ENCODE data around the gene ALOX5. TPM values are rescaled to one million over a fixed set of nuclear protein-coding genes. Genes with fewer than 3 reads are reported as not detected.

Gene ALOX5
- total and polyA plus RNA-seq, 10 of the 15 experiments (the other 5 are each of a cell fraction or from before 2014, with no cell fraction given) = 0.43 to 102 (median 34.2) TPM

GRCh38 chr10:45460235-45460878 lies 86.3 kb downstream of the ALOX5 start:
- RAD21 ChIA-PET (ENCODE audit: unreplicated experiment) = interaction anchor here (0.7 to 3.3 kb wide), 8 partner anchors 26 to 211 kb away, joined by 3 to 51 read pairs (median 16); partner anchors contain the start of gene ZFAND4
- Histone ChIP-seq H3K27ac (ENCODE audit: control insufficient read depth, insufficient read depth) (peak overlapping the region; percentile 99), H3K27me3 (replicated peaks in 1 of 2; ENCODE audit: control insufficient read depth in 2 of 2, insufficient read depth in 2 of 2, low read length in 1 of 2) (no peaks in the 10 kb centered on the region), H3K36me3 (ENCODE audit: control insufficient read depth in 2 of 2, insufficient read depth in 2 of 2, low read length in 1 of 2) (peaks cover 2 to 3% of the 10 kb centered on the region in 2 experiments; a peak in 1 of 4 replicates), H3K79me2 (ENCODE audit: control insufficient read depth, insufficient read depth, low read length) (peaks cover 15% of the 10 kb centered on the region), H3K4me2 (ENCODE audit: control insufficient read depth, insufficient read depth) (peak overlapping the region; percentile 95), H3K4me1 (ENCODE audit: control insufficient read depth, insufficient read depth, low read length) (peaks cover 52% of the 10 kb centered on the region), H3K9me3 (replicated peaks; ENCODE audit: control insufficient read depth, insufficient read depth, low read length) (no peaks in the 10 kb centered on the region), H3K9ac (ENCODE audit: control insufficient read depth, insufficient read depth, low read length) (peak overlapping the region; percentile 74), H4K20me1 (ENCODE audit: control insufficient read depth, insufficient read depth) (no peaks in the 10 kb centered on the region), H2AFZ (ENCODE audit: control insufficient read depth, low read depth, low read length) (peak overlapping the region; percentile 33), H3K4me3 (peak overlapping the region; percentile 35; the same call in 1 of the 2 replicates)
- POLR2A ChIA-PET = interaction anchor here (0.6 to 1.7 kb wide), 4 partner anchors 30 to 563 kb away, joined by 3 to 4 read pairs (median 4); no protein-coding TSS in a partner anchor
- peak; percentile 55 for ATAC-seq
- FAIRE-seq = peak; percentile 68
- in situ Hi-C loops (cut with MboI) (loop anchor here (5.0 to 10.0 kb wide), 4 partner anchors 208 to 567 kb away; partner anchors contain the start of genes WASHC2C and ZFAND4), intact Hi-C loops (cut with micrococcal nuclease; ENCODE audit: unreplicated experiment) (loop anchor here (5.0 to 10.0 kb wide), 2 partner anchors 108 to 564 kb away; no protein-coding TSS in a partner anchor)
- no peak for DNase-seq (ENCODE audit: low read depth, low spot score)
- CTCF ChIA-PET = interaction anchor here (0.9 to 3.4 kb wide), 7 partner anchors 23 to 212 kb away, joined by 4 to 25 read pairs (median 7); partner anchors contain the start of gene ZFAND4
- SMC1A ChIA-PET (ENCODE audit: uncharacterized antibody, unreplicated experiment) = interaction anchor here (1.2 to 5.3 kb wide), 14 partner anchors 9 to 214 kb away, joined by 3 to 56 read pairs (median 6); partner anchors contain the start of gene ZFAND4
- BruUV-seq (replicated peaks) = TSS peak; percentile 77
- 17% methylated on average over 6 of the region's 6 CpGs for WGBS (ENCODE audit: insufficient coverage, insufficient replicate concordance, low lambda C conversion rate, missing lambda C conversion rate)
- TF ChIP-seq CREB1 (IDR thresholded peaks at IDR 0.05; ENCODE audit: low read depth) (no peak), PKNOX1 (IDR thresholded peaks at IDR 0.05) (no peak), NBN (IDR thresholded peaks at IDR 0.05) (no peak), MYC (IDR thresholded peaks at IDR 0.05; ENCODE audit: insufficient read depth, insufficient read length, insufficient replicate concordance, low read length, severe bottlenecking) (no peak), TCF12 (IDR thresholded peaks at IDR 0.05; ENCODE audit: low read depth, low read length) (peak; percentile 64; the same call in 1 of the 2 replicates), RCOR1 (conservative IDR thresholded peaks at IDR 0.05; ENCODE audit: low read depth, low read length) (no peak), SKIL (IDR thresholded peaks at IDR 0.05; ENCODE audit: low read depth, poor library complexity, severe bottlenecking) (no peak), RAD21 (IDR thresholded peaks at IDR 0.05; ENCODE audit: insufficient read depth, low read depth, low read length) (no peak), RELA (IDR thresholded peaks at IDR 0.05; ENCODE audit: borderline replicate concordance, partially characterized antibody) (no peak), ZNF384 (IDR thresholded peaks at IDR 0.05; ENCODE audit: borderline replicate concordance, low read depth, low read length) (no peak), TBL1XR1 (IDR thresholded peaks at IDR 0.05; ENCODE audit: low read depth, low read length) (no peak), TCF3 (IDR thresholded peaks at IDR 0.05; ENCODE audit: borderline replicate concordance, insufficient read depth, low read depth, low read length) (0 out of 2 replicates have a peak, but pooled peaks have one; percentile 32), YY1 (IDR thresholded peaks at IDR 0.05; ENCODE audit: low read depth, low read length) (peak; percentile 40; the same call in 1 of the 2 replicates), ZNF592 (IDR thresholded peaks at IDR 0.05) (no peak), GATAD2B (conservative IDR thresholded peaks at IDR 0.05; ENCODE audit: low read depth) (no peak), BRCA1 (IDR thresholded peaks at IDR 0.05; ENCODE audit: low read depth, low read length) (no peak)
